ENCODE data around the gene AFG1L.
"Not testable (repeated sequence)": the region's sequence is repeated elsewhere in the genome, so short reads cannot be mapped to it uniquely, and the experiment has no call there.

The AFG1L gene

DNA sequence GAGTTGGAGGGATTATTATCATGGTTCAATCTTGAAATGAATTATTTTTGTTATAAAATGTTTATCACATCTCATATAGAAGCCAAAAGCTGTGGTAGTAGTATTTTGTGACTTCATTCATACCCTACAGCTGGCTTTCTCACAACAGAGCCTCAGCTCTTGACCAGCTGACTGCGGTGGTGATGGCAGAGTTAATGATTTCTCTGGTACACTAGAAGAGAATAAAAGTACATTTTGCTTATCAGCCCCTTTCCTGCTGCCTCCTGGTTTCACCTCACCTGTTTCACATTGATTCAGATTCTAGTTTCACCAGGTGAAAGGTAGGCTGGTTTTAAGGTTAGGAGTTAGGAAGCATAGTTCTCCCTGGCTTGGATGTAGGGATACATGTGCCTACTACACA lies 55.7 kb downstream of the AFG1L start:
- no peak for DNase-seq (ENCODE audit: low read depth in 2 of 2)

GRCh38 chr6:108353853-108354252 lies 59.0 kb downstream of the AFG1L start:
- DNase-seq (ENCODE audit: low read depth in 2 of 2) = no peak

- no peak for DNase-seq (ENCODE audit: low read depth in 2 of 2)
These were observed 60.3 kb downstream of the AFG1L start for GRCh38 chr6:108355120-108355519.

- DNase-seq (ENCODE audit: low read depth in 2 of 2) = no peak
These were observed 61.0 kb downstream of the AFG1L start for GRCh38 chr6:108355890-108356289.

DNA sequence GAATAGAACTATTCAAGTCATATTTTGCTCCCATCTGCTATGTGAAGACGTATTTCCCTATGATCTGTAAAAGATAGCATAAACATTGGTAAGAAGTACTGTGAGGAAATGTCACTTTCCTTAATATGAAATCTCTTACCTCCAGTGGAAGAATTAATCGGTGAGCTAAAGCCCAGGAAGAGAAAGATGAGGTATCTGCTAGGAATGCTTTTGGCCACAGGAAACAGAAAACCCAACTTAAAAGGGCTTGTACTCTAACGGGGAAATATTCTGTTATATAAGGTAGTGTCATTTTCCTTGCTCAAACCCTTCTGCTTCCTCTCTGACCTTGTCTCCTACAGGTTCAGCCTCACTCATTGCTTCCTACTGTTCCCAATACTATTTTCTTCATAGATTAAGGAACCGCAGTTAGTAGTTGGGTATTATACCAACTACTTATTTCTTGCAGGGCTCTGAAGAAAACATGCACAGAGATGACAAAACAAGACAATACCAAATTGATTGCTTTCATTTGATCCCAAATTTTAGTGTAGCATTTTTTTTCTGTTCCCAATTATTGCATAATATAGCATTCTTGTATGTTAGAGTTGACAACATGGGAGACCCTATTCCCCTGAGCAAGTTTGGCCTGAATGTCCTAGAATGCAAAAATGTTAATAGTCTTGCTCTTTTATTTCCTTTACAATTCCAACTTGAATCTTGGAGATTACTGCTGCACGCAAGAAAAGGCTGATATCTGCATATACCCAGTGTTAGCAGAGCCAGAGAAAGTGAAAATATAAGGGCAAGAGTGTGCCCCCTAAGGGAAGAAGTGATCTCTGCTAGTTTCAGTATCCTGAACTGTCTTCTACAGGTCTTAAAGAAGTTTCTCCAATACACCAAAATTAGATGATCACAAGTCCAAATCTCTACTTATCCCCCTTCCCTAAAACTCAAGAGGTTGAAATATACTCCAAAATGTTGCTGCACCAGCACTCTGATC lies 65.3 kb downstream of the AFG1L start:
- no peak for DNase-seq (ENCODE audit: low read depth in 2 of 2)

DNA sequence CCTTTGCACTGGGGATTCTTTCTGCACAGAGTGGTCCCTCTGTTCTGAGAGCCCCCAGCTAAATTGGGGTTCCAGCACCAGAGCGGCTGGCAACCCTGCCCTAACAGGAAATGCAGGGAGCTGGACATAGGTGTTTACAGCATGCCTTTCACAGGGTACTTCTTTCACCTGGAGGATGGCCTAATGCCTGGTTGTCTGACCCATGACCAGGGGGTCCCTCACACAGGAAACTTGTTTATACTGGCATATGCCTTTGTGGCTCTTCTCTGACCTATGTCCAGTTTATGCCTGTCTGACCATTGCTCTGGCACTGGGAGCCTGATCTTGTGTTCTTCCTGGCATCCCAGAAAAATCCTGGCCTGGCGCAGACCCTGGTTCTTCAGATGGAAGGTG lies 66.1 kb downstream of the AFG1L start:
- DNase-seq (ENCODE audit: low read depth in 2 of 2) = no peak

DNA sequence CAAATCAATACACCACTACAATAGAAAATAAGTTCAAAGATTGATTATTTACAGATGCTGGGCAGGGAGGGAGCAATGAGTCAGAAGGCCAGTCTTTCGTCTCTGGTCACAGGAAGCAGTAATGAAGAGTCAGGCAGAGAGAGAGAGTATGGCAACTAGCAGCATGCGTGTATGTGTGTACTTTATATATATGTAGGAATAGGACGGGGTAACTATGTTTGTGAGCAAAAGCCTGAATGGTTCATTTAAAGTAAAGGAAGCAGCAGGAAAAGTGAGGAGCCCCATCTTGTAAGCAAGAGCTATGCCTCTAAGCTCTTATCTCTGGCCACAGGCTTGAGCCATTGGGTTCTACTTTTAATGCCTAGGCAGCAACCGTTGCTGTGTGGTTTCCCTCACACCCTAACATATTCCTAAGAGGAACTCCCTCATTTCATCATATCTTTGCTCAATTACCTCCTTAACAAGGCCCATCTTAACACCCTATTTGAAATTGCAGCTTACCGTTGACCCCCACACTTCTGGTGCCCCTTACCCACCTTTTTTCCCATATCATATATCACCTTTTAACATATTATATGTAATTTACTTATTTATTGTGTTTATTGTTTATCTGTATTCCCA lies 66.6 kb downstream of the AFG1L start:
- no peak for DNase-seq (ENCODE audit: low read depth in 2 of 2)

- no peak for DNase-seq (ENCODE audit: low read depth in 2 of 2)
These were observed 67.6 kb downstream of the AFG1L start for GRCh38 chr6:108362455-108362854.

GRCh38 chr6:108363113-108363512 lies 68.3 kb downstream of the AFG1L start:
- no peak for DNase-seq (ENCODE audit: low read depth in 2 of 2)

DNA sequence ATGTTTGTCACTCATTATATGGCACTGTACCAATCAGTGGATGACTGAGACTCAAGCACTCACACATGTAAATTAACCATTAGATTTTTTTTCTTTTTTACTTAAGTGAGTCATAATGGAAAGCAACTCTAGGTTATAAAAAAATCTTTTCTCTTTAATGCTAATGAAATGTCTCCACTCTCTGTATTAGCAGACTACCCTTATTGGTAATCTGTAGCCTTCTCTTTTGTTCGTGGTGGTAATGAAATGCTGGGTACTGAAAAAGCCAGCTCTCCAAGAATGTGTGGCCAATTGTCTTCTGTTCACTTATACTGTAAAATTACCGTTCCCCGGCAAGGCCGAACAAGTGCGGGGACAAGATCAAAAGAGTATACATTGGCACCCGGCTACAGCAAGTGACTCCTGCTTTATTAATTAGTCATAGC lies 69.0 kb downstream of the AFG1L start:
- DNase-seq (ENCODE audit: low read depth in 2 of 2) = no peak

DNA sequence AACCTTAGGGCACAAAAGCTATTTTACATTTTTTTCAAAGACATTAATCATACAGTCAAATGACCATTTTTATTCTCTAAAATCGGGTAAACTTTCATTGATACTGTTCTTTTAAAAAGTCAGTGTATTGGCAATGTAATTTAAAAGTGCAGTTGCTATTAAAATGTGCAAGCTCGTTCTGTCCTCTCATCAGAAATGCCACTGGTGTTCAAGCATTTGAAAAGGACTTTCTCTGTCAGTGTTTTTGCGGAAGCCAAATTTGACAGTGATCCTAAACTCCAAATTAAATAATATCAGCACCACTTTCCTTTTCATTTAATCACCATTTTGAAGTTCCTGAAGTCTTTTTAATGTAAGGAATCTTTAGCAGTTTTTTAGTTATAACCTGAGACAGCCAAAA lies 69.6 kb downstream of the AFG1L start:
- DNase-seq (ENCODE audit: low read depth in 2 of 2) = no peak

GRCh38 chr6:108365478-108365877 lies 70.6 kb downstream of the AFG1L start:
- no peak for DNase-seq (ENCODE audit: low read depth in 2 of 2)

DNA sequence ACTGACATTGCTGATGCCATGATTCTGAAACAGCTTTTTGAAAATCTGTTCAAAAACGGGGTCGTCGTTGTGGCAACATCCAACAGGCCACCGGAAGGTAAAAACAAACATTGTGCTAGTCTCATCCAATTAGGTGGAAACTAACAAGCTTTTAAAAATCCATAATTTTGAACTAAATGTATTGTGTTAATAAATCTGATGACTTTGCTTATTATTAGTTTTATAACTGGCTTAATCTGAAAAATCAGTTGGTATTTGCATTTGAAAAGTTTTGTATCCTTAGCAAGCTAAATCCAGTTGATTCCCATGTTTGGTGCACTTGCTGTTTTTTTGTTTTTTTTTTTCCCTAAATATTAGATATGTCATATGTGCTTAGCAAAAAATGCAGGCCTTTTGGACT lies 71.4 kb downstream of the AFG1L start:
- DNase-seq (ENCODE audit: low read depth in 2 of 2) = no peak

DNA sequence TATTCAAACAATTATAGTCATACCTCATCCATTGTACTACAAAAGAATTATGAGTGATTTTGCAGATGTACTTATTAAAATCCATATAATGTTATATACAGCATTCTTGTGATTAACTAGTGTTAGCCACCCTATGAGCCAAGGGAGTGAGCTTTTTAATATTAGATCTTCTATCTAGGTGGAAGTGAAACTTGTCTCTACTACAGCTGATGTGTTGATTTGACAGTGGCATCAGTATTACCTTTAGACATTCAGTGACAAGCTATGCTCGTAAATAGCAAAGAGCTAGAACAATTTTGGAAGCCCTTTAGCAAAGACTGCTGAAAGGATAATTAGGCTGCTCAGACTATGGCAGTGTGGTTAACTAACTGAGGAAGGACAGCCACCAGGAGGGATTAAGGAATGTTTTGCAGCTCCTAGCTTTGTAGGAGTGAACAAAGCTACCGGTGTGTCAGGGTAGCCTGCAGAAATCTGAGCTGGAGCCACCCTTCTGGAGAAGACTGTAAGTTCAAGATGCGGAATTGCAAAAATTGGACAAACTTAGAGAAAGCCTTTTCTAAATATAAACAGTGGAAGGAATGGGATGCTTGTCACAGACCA lies 73.7 kb downstream of the AFG1L start:
- DNase-seq (ENCODE audit: low read depth in 2 of 2) = no peak

DNA sequence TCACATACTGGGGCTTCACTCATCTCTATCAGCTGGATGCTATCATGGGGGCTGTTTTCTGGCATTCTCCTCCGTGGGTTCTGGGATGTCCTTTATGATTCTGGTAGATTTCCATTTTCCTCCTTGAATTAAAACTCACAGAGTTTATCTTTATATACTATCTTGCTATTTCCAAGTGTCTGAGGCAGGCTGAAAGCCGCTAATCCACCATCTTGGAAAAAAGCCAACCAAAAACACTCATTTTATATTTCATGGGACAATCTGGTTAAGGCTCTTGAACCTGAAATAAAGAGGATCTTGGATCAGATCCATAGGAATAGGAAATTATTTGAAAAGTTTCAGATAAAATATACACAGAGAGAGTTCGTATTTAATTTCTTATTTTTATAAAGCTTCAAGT lies 86.0 kb downstream of the AFG1L start:
- no peak for DNase-seq (ENCODE audit: low read depth in 2 of 2)

DNA sequence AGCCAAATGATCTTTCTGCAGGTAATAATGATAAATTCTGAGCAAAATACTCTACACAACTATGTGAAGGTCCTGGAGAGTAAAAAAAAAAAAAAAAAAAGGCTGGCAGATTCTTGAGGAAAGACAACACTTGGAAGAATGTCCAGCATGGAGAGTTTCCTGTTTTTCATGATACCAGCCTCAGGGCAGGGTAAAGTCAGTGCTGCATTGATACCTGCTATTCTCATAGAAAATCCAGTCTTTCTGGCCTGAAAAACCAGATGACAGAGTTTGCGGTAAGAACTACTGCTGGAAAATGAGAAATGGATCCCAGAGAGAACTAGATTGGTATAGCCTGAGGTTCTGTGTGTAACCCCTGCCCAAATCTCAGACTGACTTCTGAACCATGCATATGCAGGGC lies 89.1 kb downstream of the AFG1L start:
- no peak for DNase-seq (ENCODE audit: low read depth in 2 of 2)

DNA sequence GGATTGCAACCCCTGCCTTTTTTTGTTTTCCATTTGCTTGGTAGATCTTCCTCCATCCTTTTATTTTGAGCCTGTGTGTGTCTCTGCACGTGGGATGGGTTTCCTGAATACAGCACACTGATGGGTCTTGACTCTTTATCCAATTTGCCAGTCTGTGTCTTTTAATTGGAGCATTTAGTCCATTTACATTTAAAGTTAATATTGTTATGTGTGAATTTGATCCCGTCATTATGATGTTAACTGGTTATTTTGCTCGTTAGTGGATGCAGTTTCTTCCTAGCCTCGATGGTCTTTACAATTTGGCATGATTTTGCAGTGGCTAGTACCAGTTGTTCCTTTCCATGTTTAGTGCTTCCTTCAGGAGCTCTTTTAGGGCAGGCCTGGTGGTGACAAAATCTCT lies 94.3 kb downstream of the AFG1L start:
- DNase-seq (ENCODE audit: low read depth in 2 of 2) = not testable (repeated sequence)

DNA sequence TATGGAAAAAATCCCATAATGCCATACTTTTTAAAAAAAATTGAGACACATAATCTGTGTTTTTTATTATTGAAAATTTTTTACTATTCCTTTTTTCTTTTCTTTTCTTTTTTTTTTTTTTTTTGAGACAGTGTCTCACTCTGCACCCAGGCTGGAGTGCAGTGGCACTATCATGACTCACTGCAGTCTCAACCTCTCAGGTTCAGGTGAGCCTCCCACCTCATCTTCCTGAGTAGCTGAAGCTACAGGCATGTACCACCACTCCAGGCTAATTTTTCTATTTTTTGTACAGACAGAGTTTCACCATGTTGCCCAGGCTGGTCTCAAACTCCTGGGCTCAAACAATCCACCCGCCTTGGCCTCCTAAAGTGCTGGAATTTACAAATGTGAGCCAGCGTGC lies 100.4 kb downstream of the AFG1L start:
- no peak for DNase-seq (ENCODE audit: low read depth in 2 of 2)

- DNase-seq (ENCODE audit: low read depth in 2 of 2) = no peak
These were observed 108.4 kb downstream of the AFG1L start for GRCh38 chr6:108403236-108403635.

- no peak for DNase-seq (ENCODE audit: low read depth in 2 of 2)
These were observed 112.1 kb downstream of the AFG1L start for GRCh38 chr6:108406943-108407342.

DNA sequence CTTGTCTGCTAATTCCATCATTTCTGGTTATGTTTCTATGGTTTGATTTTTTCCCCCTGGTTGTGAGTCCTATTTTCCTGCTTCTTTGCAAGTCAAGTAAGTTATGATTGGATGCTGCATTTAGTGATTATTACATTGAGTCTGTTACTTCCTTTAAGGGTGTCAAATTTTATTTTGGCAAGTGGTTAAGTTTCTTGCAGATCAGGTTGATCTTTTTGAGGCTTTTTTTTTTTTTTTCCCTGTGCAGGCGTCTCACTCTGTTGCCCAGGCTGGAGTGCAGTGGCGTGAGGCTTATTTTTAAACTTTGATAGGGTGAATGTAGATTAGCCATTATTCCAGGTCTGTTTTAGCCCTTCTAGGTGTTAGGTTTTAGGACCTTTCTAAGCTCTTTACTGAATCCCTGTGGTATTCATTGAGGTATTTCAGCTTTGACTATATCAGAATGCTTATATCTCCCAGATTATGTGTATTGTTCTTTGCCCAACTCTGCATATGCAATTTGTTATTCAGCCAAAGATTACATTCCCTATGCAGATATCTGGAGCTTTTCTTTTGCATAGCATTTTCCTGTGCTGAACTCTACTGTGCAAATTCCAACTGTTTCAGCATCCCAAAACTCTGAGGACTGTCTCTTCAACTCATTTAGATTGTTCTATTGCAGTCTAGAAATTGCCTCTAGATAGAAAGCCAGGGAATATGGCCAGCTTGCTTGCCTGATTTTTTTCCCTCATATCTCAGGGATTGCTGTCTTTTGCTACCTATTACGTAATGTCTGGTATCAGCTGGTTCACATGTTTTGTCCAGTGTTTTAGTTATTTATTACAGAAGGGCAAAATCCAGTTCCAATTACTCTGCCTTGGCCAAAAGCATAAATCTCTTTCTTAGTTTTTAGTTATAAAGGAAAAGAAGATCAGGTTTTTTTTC lies 113.3 kb downstream of the AFG1L start:
- no peak for DNase-seq (ENCODE audit: low read depth in 2 of 2)

- DNase-seq (ENCODE audit: low read depth in 2 of 2) = no peak
These were observed 114.0 kb downstream of the AFG1L start for GRCh38 chr6:108408861-108409260.

Data from stimulated activated CD8-positive, alpha-beta memory T cell treated with anti-CD3 and anti-CD28 coated beads, Interleukin-7, amount 100 ng/mL, for 1 hour (primary cell).